HEK293T (cell line): ENCODE measurements around the gene STAB2.

ENCODE experiments used
- ARNT ChIP-seq: fragments of 450-650 bp; IDR thresholded peaks from 2 replicates; pipeline ENCODE4 v1.6.1; 2017; ENCODE audit warnings: mild to moderate bottlenecking
- ELF4 ChIP-seq: fragments of 450-650 bp; IDR thresholded peaks from 2 replicates; pipeline ENCODE4 v1.6.1; 2017; ENCODE audit warnings: antibody characterized with exemption
- HDGF ChIP-seq: fragments of 450-650 bp; IDR thresholded peaks from 2 replicates; pipeline ENCODE4 v1.6.1; 2017; ENCODE audit warnings: antibody characterized with exemption, borderline replicate concordance
- L3MBTL2 ChIP-seq: fragments of 450-650 bp; conservative IDR thresholded peaks from 2 replicates; pipeline ENCODE4 v1.6.1; 2016; ENCODE audit warnings: mild to moderate bottlenecking
- LEF1 ChIP-seq: fragments of 450-650 bp; IDR thresholded peaks from 2 replicates; pipeline ENCODE4 v1.6.1; 2017; ENCODE audit warnings: mild to moderate bottlenecking, borderline replicate concordance
- SP1 ChIP-seq: fragments of 450-650 bp; IDR thresholded peaks from 2 replicates; pipeline ENCODE4 v1.6.1; 2017
- SUZ12 ChIP-seq: fragments of 450-650 bp; IDR thresholded peaks from 2 replicates; pipeline ENCODE4 v1.6.1; 2016; ENCODE audit warnings: mild to moderate bottlenecking
- ZNF384 ChIP-seq: fragments of 450-650 bp; IDR thresholded peaks from 2 replicates; pipeline ENCODE4 v1.6.1; 2016

GRCh38 chr12:103620395-103620794 is 33.3 kb downstream of the STAB2 start:
- TF ChIP-seq SP1 (no peak), ZNF384 (no peak), ELF4 (no peak), SUZ12 (no peak), HDGF (no peak), L3MBTL2 (no peak), LEF1 (no peak), ARNT (no peak)
